Left lung (tissue), 10 donors: ENCODE measurements around the gene TP53RK. TPM values are rescaled to one million over a fixed set of nuclear protein-coding genes. Genes with fewer than 3 reads are reported as not detected.
A peak's percentile ranks its signal among the peaks of the same experiment; 100 is the strongest.

Experiments
- ATAC-seq: fragments of 200-7000 bp; cut with Tn5 transposase; one replicate; pipeline ENCODE4 v1.9.1; 2020; ENCODE audit warnings: moderate library complexity
- DNase-seq, 4 donors: peaks; one replicate each; pipeline ENCODE4 v3.0.0-alpha.2; 2013 to 2020
- H3K27ac ChIP-seq, 2 donors: fragments of 200-600 bp; sonication (generic) in 1 of 2; one replicate each; pipeline versions ENCODE4 v1.5.0 to v1.8.0; 2020 to 2021
- H3K27me3 ChIP-seq, 2 donors: fragments of 200-600 bp; sonication (generic) in 1 of 2; one replicate each; pipeline versions ENCODE4 v1.5.0 to v1.8.0; 2020 to 2021
- H3K36me3 ChIP-seq, 2 donors: fragments of 200-600 bp; sonication (generic) in 1 of 2; one replicate each; pipeline versions ENCODE4 v1.5.0 to v1.8.0; 2020 to 2021
- H3K4me1 ChIP-seq, 2 donors: fragments of 200-600 bp; one replicate each; pipeline ENCODE4 v1.8.0; 2021
- H3K4me3 ChIP-seq, 2 donors: fragments of 200-600 bp; sonication (generic) in 1 of 2; one replicate each; pipeline versions ENCODE4 v1.5.0 to v1.8.0; 2020 to 2021; ENCODE audit warnings: mild to moderate bottlenecking in 1 of 2
- H3K9me3 ChIP-seq, 2 donors: fragments of 200-600 bp; sonication (generic) in 1 of 2; one replicate each; pipeline versions ENCODE4 v1.5.0 to v1.8.0; 2020 to 2021
- CTCF ChIP-seq, 2 donors: fragments of 200-600 bp; sonication (generic) in 1 of 2; IDR thresholded peaks; one replicate each; pipeline versions ENCODE4 v1.5.0 to v1.8.0; 2021; ENCODE audit warnings: antibody characterized with exemption in 2 of 2
- intact Hi-C, 2 donors: fragments of 100-400 bp; cut with DNase I; formaldehyde crosslinking; loops; one replicate each; pipeline versions ENCODE4 v1.11.2 to v1.14.2; 2022
- polyA plus RNA-seq, 6 donors: library from polyadenylated mRNA; unstranded; fragments of 120-200 nt; gene quantifications; one replicate each; pipeline ENCODE4 v1.2.1, GENCODE V29; 2013; ENCODE audit not compliant: insufficient read length in 6 of 6
- total RNA-seq, 2 donors: library from RNA; stranded (reverse); fragmentation: NEBNext Ultra II Directional; extraction: Animal tissue kit (Norgen Biotek cat#: 25700); gene quantifications; one replicate each; pipeline ENCODE4 v1.2.1, GENCODE V29; 2021
- donor health status: DM: no; HTN: yes; CAD: no.
- donor health status: DM: no; HTN: no; CAD: no.

Gene TP53RK
- total and polyA plus RNA-seq, 8 donors, result 9.6 to 19.9 (median 14.0) TPM

GRCh38 chr20:46637020-46637419 lies 52.2 kb downstream of the TP53RK start:
- H3K27me3 ChIP-seq, result no peaks in the 10 kb centered on the region
- no peaks in the 10 kb centered on the region for H3K9me3 ChIP-seq
- no peaks in the 10 kb centered on the region for H3K4me1 ChIP-seq
- intact Hi-C loops, result no loop called here
- H3K4me3 ChIP-seq, result no peak overlapping the region
- no peak for TF ChIP-seq CTCF (IDR thresholded peaks at IDR 0.05)
- no peaks in the 10 kb centered on the region for H3K36me3 ChIP-seq
- no peak overlapping the region for H3K27ac ChIP-seq
- DNase-seq (peak in 1 of 4 donors; percentile 57), ATAC-seq (no peak)

- Histone ChIP-seq H3K4me1 (no peaks in the 10 kb centered on the region), H3K27ac (no peak overlapping the region), H3K9me3 (no peaks in the 10 kb centered on the region), H3K27me3 (no peaks in the 10 kb centered on the region), H3K36me3 (no peaks in the 10 kb centered on the region), H3K4me3 (no peak overlapping the region)
- TF ChIP-seq CTCF (IDR thresholded peaks at IDR 0.05), result no peak
- intact Hi-C loops, result no loop called here
- DNase-seq, result no peak
- ATAC-seq, result no peak
Observed at GRCh38 chr20:46636514-46636913, 52.7 kb downstream of the TP53RK start.

- intact Hi-C loops, result no loop called here
- Histone ChIP-seq H3K27me3 (no peaks in the 10 kb centered on the region), H3K4me3 (no peak overlapping the region), H3K36me3 (no peaks in the 10 kb centered on the region), H3K9me3 (no peaks in the 10 kb centered on the region), H3K4me1 (no peaks in the 10 kb centered on the region), H3K27ac (no peak overlapping the region)
- ATAC-seq (no peak), DNase-seq (no peak)
- no peak for TF ChIP-seq CTCF (IDR thresholded peaks at IDR 0.05)
Observed at GRCh38 chr20:46635514-46636136, 53.6 kb downstream of the TP53RK start.

GRCh38 chr20:46634528-46634927 lies 54.7 kb downstream of the TP53RK start:
- Histone ChIP-seq H3K9me3 (peaks cover 0 to 3% of the 10 kb centered on the region in 2 donors), H3K27me3 (no peaks in the 10 kb centered on the region), H3K36me3 (no peaks in the 10 kb centered on the region), H3K4me3 (no peak overlapping the region), H3K27ac (no peak overlapping the region), H3K4me1 (no peaks in the 10 kb centered on the region)
- ATAC-seq, result no peak
- TF ChIP-seq CTCF (IDR thresholded peaks at IDR 0.05), result no peak
- no peak for DNase-seq
- intact Hi-C loops, result no loop called here

Other genes starting within 250 kb of the TP53RK start
- 1 to 10 TPM; 4.3 to 6.2 TPM for gene ZNF334, start 175.9 kb downstream of the TP53RK start, total RNA-seq
- gene ZNF334, start 175.9 kb downstream of the TP53RK start, polyA plus RNA-seq, result 10 to 100 TPM; 35.6 to 48.0 (median 42.1) TPM
- gene OCSTAMP, start 138.8 kb downstream of the TP53RK start, total RNA-seq, result not detected
- gene OCSTAMP, start 138.8 kb downstream of the TP53RK start, polyA plus RNA-seq, result not detected
- gene SLC13A3, start 38.0 kb downstream of the TP53RK start, total RNA-seq, result 1 to 10 TPM; 2.4 to 2.9 TPM
- 10 to 100 TPM in 3 of 6 donors, 1 to 10 TPM in 3; 6.1 to 10.4 (median 9.7) TPM for gene SLC13A3, start 38.0 kb downstream of the TP53RK start, polyA plus RNA-seq
- 10 to 100 TPM; 12.9 to 26.1 TPM for gene SLC2A10, start 20.2 kb upstream of the TP53RK start, total RNA-seq
- gene SLC2A10, start 20.2 kb upstream of the TP53RK start, polyA plus RNA-seq, result 10 to 100 TPM; 19.3 to 23.9 (median 21.0) TPM
- gene EYA2, start 205.4 kb upstream of the TP53RK start, total RNA-seq, result 1 to 10 TPM in 1 of 2 donors, under 1 TPM in 1; 0.82 to 1.9 TPM
- gene EYA2, start 205.4 kb upstream of the TP53RK start, polyA plus RNA-seq, result 1 to 10 TPM in 4 of 6 donors, under 1 TPM in 2; 0.77 to 2.3 (median 1.2) TPM